ENCODE results near the gene DGKB.

GRCh38 chr7:14639329-14639728 lies 263.2 kb downstream of the DGKB start:
- TF ChIP-seq POLR2A (IDR thresholded peaks at IDR 0.05): no peak
- TF ChIP-seq CTCF (IDR thresholded peaks at IDR 0.05): no peak
